ENCODE data around the gene FXYD5.

Gene FXYD5

DNA sequence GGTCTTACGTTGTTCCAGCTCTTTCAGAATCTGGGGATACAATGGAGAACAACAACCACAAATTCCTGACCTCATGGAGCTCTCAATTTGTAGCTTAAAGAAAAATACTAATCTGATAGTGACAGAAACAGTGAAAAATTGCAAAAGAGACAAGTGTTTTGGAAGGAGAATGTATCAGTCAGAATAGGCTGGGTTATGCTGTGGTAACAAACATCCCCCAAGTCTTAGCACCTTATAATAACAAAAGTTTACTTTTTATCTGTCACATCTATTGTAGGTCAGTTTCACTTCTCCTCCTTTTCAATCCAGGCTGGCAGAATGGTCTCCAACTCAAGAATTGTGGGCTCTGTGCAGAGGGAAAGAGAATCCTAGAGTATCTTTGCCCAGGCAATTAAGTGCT, 64.5 kb downstream of the FXYD5 start:
- no peak for DNase-seq (ENCODE audit: extremely low spot score)
- TF ChIP-seq ARNT (IDR thresholded peaks at IDR 0.05) (no peak), LEF1 (IDR thresholded peaks at IDR 0.05; ENCODE audit: borderline replicate concordance) (no peak), L3MBTL2 (conservative IDR thresholded peaks at IDR 0.05) (no peak), PKNOX1 (IDR thresholded peaks at IDR 0.05) (no peak), FOXA1 (IDR thresholded peaks at IDR 0.05) (no peak), TARDBP (IDR thresholded peaks at IDR 0.05) (no peak), ELF4 (IDR thresholded peaks at IDR 0.05) (no peak), FOXK2 (IDR thresholded peaks at IDR 0.05) (no peak), SUZ12 (IDR thresholded peaks at IDR 0.05) (no peak), HDGF (IDR thresholded peaks at IDR 0.05; ENCODE audit: borderline replicate concordance) (no peak), ZNF384 (IDR thresholded peaks at IDR 0.05) (no peak), FOXM1 (IDR thresholded peaks at IDR 0.05; ENCODE audit: borderline replicate concordance) (no peak), BHLHE40 (IDR thresholded peaks at IDR 0.05; ENCODE audit: borderline replicate concordance) (no peak), CTBP1 (IDR thresholded peaks at IDR 0.05; ENCODE audit: borderline replicate concordance) (no peak), SP1 (IDR thresholded peaks at IDR 0.05) (no peak)
- ChIA-PET POLR2A (no interaction called here), CTCF (interaction anchor here (0.7 kb wide), 1 partner anchor 77 kb away, joined by 3 read pairs; no protein-coding TSS in a partner anchor)

Data from HEK293T (cell line).